GM23248 (cell line): ENCODE measurements around the gene ZFYVE9.

ENCODE experiments used
- EZH2 ChIP-seq: fragments of 200-600 bp; sonication (generic); IDR thresholded peaks from 2 replicates; pipeline ENCODE4 v1.6.1; 2018; ENCODE audit warnings: antibody characterized with exemption, mild to moderate bottlenecking; ENCODE audit not compliant: insufficient read depth, poor library complexity, severe bottlenecking
- EZH2phosphoT487 ChIP-seq: fragments of 200-600 bp; sonication (generic); IDR thresholded peaks from 2 replicates; pipeline ENCODE4 v1.6.1; 2018; ENCODE audit warnings: antibody characterized with exemption, moderate library complexity, mild to moderate bottlenecking, low read depth; ENCODE audit not compliant: insufficient read depth

DNA sequence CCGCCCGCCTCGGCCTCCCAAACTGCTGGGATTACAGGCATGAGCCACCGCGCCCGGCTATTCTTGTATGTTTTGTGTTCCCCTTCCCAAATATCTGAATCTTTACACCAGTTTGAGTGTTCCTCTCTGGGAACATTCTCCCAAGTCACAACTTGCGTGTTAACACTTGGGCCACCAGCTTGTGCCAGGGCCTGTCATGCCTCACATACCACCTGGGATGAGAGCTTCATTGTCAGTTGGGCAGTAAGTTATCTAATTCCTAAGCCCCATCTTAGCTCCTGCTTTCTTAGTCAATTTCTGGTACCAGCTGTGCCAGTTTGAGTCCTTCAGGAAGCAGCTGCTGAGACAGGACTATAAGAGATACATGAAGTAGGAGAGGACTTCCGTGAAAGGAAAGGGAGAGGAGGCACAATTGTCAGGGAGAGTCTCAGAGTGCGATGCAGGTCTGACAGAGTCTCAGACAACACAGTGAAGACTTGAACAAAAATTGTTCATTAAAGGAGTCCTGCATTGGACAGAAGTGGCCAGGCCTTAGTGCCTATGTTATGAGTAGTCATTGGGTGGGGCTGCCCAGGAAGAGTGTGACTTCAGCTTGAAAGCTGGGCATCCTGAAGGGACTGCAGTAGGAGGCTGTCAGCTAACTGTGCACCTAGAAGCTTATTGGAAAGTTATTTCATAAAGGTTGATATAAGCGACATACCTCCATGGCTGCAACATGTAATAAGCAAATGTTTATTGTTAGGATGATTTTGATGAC, 17.3 kb downstream of the ZFYVE9 start:
- TF ChIP-seq EZH2 (no peak), EZH2phosphoT487 (no peak)
